CD4-positive, alpha-beta T cell treated with Interleukin-2 at 100 ng/mL for 4 hours (primary cell): ENCODE data around the gene TACO1.

Experiments used
- DNase-seq: peaks from one replicate; pipeline ENCODE4 v3.0.0-alpha.2; 2020; ENCODE audit warnings: low spot score

TACO1 gene

GRCh38 chr17:63640038-63640437 is 39.3 kb downstream of the TACO1 start:
- no peak for DNase-seq

- no peak for DNase-seq
Measured at GRCh38 chr17:63641692-63642448, 41.2 kb downstream of the TACO1 start.

GRCh38 chr17:63644846-63645245 is 44.2 kb downstream of the TACO1 start:
- no peak for DNase-seq

- DNase-seq = no peak
Measured at GRCh38 chr17:63645775-63646487, 45.2 kb downstream of the TACO1 start.

GRCh38 chr17:63646488-63646806 is 45.8 kb downstream of the TACO1 start:
- no peak for DNase-seq

GRCh38 chr17:63647065-63647725 is 46.5 kb downstream of the TACO1 start:
- no peak for DNase-seq

GRCh38 chr17:63647936-63648335 is 47.2 kb downstream of the TACO1 start:
- no peak for DNase-seq

- no peak for DNase-seq
Measured at GRCh38 chr17:63649813-63650212, 49.1 kb downstream of the TACO1 start.

- no peak for DNase-seq
Measured at GRCh38 chr17:63652106-63652505, 51.4 kb downstream of the TACO1 start.

GRCh38 chr17:63653050-63653449 is 52.4 kb downstream of the TACO1 start:
- DNase-seq = no peak

GRCh38 chr17:63657786-63658185 is 57.1 kb downstream of the TACO1 start:
- DNase-seq = no peak
